ENCODE data around the gene FXR2.

The FXR2 gene

GRCh38 chr17:7577327-7578199 is 37.1 kb downstream of the FXR2 start:
- Mint-ChIP-seq H3K27me3 (ENCODE audit: low read depth, poor library complexity) (no peaks in the 10 kb centered on the region), H3K9me3 (no peaks in the 10 kb centered on the region), H3K36me3 (ENCODE audit: low read depth) (peaks cover 72% of the 10 kb centered on the region), H3K4me3 (no peak overlapping the region), H3K4me1 (peaks cover 81% of the 10 kb centered on the region), H3K27ac (peak overlapping the region; percentile 89)
- TF ChIP-seq CTCF (IDR thresholded peaks at IDR 0.05), result no peak
- DNase-seq, result no peak

GRCh38 chr17:7576432-7576937 is 38.2 kb downstream of the FXR2 start:
- H3K27ac Mint-ChIP-seq, result peak overlapping the region; percentile 89
- no peak for TF ChIP-seq CTCF (IDR thresholded peaks at IDR 0.05)
- H3K9me3 Mint-ChIP-seq, result no peaks in the 10 kb centered on the region
- no peaks in the 10 kb centered on the region for H3K27me3 Mint-ChIP-seq (ENCODE audit: low read depth, poor library complexity)
- peak overlapping the region; percentile 97 for H3K4me3 Mint-ChIP-seq
- peaks cover 68% of the 10 kb centered on the region for H3K36me3 Mint-ChIP-seq (ENCODE audit: low read depth)
- peaks cover 80% of the 10 kb centered on the region for H3K4me1 Mint-ChIP-seq
- DNase-seq, result no peak

DNA sequence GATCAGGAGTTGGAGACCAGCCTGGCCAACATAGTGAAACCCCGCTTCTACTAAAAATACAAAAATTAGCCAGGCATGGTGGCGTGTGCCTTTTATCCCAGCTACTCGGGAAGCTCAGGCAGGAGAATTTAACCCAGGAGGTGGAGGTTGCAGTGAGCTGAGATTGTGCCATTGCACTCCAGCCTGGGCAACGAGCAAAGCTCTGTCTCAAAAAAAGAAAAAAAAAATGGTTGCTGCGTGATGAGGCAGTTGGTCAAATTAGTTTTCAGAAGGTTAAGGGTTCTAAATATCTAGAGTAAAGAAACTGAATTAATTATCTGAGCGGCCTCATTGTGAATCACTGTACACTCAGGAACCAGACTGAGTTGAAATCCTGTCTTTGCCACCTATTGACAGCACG is 38.7 kb downstream of the FXR2 start:
- Mint-ChIP-seq H3K36me3 (ENCODE audit: low read depth) (peaks cover 70% of the 10 kb centered on the region), H3K27ac (peak overlapping the region; percentile 89)

DNA sequence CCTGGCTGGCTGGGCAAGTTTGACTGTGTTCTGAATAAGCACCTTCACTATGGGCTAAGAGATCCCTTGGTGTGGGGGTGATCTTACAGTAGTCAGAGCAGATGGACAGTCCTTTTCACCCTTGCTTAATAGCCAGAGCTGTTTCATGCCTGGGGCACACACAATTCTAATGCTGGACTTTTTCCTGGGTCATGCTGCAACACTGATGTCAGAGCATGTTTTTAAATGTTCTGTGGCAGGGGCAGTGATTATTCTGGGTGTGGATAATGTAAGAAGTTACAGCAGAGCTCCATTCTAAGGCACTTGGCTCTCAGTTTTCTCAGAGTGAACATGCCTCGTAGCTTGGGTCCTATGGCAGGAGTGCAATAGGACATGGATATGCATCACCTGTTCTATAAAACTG is 39.2 kb downstream of the FXR2 start:
- Mint-ChIP-seq H3K27ac (peak overlapping the region; percentile 97), H3K36me3 (ENCODE audit: low read depth) (peaks cover 72% of the 10 kb centered on the region), H3K27me3 (ENCODE audit: low read depth, poor library complexity) (no peaks in the 10 kb centered on the region), H3K4me1 (peaks cover 77% of the 10 kb centered on the region), H3K9me3 (no peaks in the 10 kb centered on the region), H3K4me3 (peak overlapping the region; percentile 97)
- no peak for TF ChIP-seq CTCF (IDR thresholded peaks at IDR 0.05)
- DNase-seq, result no peak

More for the DNA sequence above, 38.7 kb downstream of the FXR2 start:
- Mint-ChIP-seq H3K4me1 (peaks cover 80% of the 10 kb centered on the region), H3K4me3 (peak overlapping the region; percentile 97), H3K9me3 (no peaks in the 10 kb centered on the region), H3K27me3 (ENCODE audit: low read depth, poor library complexity) (no peaks in the 10 kb centered on the region)
- no peak for TF ChIP-seq CTCF (IDR thresholded peaks at IDR 0.05)
- no peak for DNase-seq

- Mint-ChIP-seq H3K4me1 (peaks cover 67% of the 10 kb centered on the region), H3K36me3 (ENCODE audit: low read depth) (peaks cover 78% of the 10 kb centered on the region), H3K27me3 (ENCODE audit: low read depth, poor library complexity) (no peaks in the 10 kb centered on the region), H3K27ac (peak overlapping the region; percentile 97), H3K4me3 (peak overlapping the region; percentile 97), H3K9me3 (no peaks in the 10 kb centered on the region)
- no peak for TF ChIP-seq CTCF (IDR thresholded peaks at IDR 0.05)
- DNase-seq, result no peak
These were observed 40.3 kb downstream of the FXR2 start for GRCh38 chr17:7574176-7574953.

Data from nephron progenitor cell (in vitro differentiated cells).